SH-SY5Y (cell line): ENCODE results near the gene BHLHE41.

Experiments
- GATA2 ChIP-seq: IDR thresholded peaks from 2 replicates; pipeline ENCODE4 v1.6.1; 2011; ENCODE audit warnings: mild to moderate bottlenecking, low read depth, low read length
- GATA3 ChIP-seq: IDR thresholded peaks from 2 replicates; pipeline ENCODE4 v1.6.1; 2011; ENCODE audit warnings: low read depth, mild to moderate bottlenecking, low read length, moderate library complexity

- TF ChIP-seq GATA3 (no peak), GATA2 (no peak)
Observed at GRCh38 chr12:26127404-26127803, 2.6 kb upstream of the BHLHE41 start.
